GM12801 (cell line): ENCODE measurements around the gene ASIC5.

Experiments
- TF ChIP-seq, protein P1 (sequence below): IDR thresholded peaks from one replicate; pipeline ENCODE4 v1.5.1; 2011; ENCODE audit warnings: control low read depth; ENCODE audit not compliant: insufficient read length; ENCODE audit errors: extremely low read depth

The ASIC5 gene

DNA sequence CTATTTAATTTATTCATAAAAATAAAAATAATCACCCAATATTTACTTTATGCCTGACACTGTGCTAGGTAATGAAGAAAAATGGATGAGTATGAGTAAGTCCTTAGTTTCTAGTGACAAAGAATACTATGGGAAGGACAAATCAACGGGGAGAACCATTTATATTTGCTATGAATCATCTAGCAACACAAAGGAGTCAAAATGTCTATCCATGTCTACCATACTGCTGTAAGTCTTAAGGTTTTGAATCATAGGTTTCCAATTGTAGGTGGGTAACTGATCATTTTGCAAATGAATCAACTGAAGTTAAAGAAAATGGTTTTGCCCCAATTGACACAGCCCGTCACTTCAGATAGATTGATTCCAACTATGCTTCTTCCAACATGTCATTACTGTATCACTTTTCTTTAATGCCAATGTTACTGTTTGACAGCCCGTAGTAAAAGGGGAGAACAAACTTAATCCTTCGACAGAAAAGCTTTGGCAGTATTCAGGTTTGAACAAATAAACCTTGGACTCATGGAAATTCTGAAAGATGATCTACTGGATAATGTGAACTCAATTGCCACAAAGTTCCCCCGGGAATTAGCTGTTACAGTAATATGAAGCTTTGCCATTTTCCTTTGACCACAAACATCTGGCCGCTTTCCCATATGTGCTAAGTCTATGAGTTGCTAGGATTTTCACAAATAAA is 40.6 kb upstream of the ASIC5 start:
- TF ChIP-seq, protein P1, sequence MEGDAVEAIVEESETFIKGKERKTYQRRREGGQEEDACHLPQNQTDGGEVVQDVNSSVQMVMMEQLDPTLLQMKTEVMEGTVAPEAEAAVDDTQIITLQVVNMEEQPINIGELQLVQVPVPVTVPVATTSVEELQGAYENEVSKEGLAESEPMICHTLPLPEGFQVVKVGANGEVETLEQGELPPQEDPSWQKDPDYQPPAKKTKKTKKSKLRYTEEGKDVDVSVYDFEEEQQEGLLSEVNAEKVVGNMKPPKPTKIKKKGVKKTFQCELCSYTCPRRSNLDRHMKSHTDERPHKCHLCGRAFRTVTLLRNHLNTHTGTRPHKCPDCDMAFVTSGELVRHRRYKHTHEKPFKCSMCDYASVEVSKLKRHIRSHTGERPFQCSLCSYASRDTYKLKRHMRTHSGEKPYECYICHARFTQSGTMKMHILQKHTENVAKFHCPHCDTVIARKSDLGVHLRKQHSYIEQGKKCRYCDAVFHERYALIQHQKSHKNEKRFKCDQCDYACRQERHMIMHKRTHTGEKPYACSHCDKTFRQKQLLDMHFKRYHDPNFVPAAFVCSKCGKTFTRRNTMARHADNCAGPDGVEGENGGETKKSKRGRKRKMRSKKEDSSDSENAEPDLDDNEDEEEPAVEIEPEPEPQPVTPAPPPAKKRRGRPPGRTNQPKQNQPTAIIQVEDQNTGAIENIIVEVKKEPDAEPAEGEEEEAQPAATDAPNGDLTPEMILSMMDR: no peak

DNA sequence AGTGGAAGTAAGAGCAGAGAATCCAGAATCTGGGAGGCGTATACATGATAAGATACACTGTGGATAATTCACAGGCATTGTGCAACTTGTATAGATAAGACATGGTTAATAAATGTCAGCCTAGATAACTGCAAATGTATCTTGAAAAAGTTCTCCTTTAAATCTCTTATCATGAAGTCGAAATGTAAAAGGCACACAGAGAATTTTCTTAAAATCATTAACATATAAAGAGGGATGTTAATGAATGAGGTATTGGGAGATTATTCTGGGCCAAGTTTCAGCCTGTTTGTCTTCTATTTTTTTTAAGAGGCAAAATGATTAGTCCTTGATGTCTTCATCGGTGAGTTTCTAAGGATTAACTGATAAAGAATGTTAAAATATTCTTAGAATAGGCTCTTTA is 38.3 kb upstream of the ASIC5 start:
- TF ChIP-seq, protein P1: no peak

DNA sequence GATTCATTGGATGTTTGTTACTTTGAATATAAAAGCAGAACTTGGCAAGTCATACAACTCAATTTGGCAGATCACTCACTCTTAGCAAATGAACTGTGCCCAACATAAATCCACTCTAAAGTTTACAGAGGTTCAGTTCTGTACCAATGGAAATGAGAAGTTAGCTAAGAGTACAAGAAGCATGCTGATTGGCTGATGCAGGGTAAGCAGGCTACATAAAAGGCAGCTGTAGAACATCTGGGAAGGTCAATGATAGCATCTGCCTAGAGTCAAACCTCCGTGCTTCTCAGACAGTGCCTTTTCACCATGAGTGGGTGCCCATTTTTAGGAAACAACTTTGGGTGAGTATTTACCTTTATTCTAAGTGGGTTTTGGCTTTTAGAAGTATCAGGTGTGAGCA is 37.4 kb upstream of the ASIC5 start, which contains the start of gene TDO2:
TSS of gene TDO2 (plus strand) at position 244 of the 400 bp plus-strand sequence. CDS start at position 307, 63 bp downstream.
- TF ChIP-seq, protein P1: no peak

DNA sequence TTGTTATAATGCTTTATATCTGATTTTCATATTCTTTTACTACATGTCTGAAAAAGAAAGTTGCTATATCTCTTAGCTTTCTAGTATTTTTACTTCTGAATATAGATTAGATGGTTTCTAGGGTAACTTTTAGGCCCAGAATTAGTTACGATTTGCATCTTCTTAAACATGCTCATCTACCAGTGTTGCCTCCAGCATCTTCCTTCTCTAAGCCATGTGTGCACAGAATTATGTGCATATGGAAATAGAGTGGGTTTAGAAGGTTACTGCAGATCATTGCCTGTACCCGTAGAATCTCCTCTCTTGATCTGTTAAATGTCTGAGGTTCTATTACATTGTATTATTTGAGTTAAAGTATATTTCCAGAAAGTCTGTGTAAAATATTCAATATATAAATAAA is 34.9 kb upstream of the ASIC5 start:
- TF ChIP-seq, protein P1: no peak

DNA sequence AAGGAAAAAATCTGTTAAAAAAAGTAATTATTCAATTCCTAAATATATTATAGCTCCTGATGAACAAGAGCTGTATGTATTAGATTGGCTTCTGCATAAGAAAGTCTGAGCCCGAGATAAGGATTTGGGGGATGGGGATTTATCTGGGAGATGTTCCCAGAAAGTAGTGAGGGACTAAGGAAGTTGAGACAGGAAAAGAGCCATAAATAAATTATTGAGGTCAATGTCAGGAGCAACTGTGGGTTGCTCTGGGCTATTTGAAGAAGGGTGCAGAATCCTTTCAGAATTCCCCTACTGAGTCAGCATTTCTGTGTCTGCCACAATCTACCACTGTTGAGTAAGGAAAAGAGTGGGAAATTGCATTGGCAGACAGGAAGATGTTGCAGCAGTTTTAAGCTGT is 34.3 kb upstream of the ASIC5 start:
- TF ChIP-seq, protein P1: no peak

DNA sequence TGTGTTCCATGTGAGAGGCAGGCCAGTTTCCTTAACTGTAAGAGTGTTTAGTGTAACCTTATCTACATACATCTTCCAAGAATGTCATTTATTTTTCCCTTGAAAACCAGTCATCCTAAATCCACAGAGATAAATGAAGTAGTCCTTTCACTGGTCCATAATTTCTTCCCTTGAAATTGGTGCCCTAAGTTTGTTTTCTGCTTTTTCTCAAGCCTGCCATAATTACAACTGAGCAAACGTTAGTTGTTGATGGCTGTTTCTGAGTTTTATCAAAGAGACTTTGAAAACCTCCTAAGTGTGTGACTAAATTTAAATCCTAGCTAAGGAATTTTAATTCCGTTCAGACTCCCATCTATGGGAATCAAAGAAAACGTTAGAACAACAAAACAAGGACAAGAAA is 33.8 kb upstream of the ASIC5 start:
- TF ChIP-seq, protein P1: no peak

DNA sequence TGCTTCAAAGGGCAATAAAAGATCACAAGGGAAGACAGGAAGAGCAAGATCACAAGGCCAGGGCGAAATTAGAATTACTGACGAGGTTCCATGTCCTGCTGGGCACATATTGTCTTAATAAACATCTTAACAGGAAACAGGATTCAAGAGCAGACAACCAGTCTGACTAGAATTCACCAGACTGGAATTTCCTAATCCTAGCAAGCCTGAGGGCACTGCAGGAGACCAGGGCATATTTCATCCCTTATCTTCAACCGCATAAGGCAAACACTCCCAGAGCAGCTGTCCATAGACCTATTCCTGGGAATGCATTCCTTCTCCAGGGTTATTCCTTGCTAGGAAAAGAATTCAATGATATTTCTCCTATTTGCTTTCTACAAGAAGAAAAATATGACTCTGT is 25.0 kb upstream of the ASIC5 start:
- TF ChIP-seq, protein P1: no peak
